GM12891 (cell line): Measurements from ENCODE around the gene ARL14EPL.

Source experiments
- POLR2A ChIP-seq: IDR thresholded peaks from 2 replicates; pipeline ENCODE4 v1.6.1; 2011; ENCODE audit warnings: low read depth, low read length, control low read depth
- POLR2AphosphoS5 ChIP-seq: IDR thresholded peaks from 2 replicates; pipeline ENCODE4 v1.6.1; 2011; ENCODE audit warnings: low read depth, low read length, control low read depth
- TAF1 ChIP-seq: IDR thresholded peaks from 2 replicates; pipeline ENCODE4 v1.6.1; 2011; ENCODE audit warnings: low read depth, low read length, control low read depth

- TF ChIP-seq POLR2A (no peak), TAF1 (no peak), POLR2AphosphoS5 (no peak)
Measured at GRCh38 chr5:116045821-116046220, 13.5 kb downstream of the ARL14EPL start.
